Activated naive CD4-positive, alpha-beta T cell treated with anti-CD3 and anti-CD28 coated beads, Interleukin-2, amount 50 U/mL, for 72 hours (primary cell): Measurements from ENCODE around the gene KCNE3. TPM values are rescaled to one million over a fixed set of nuclear protein-coding genes. Genes with fewer than 3 reads are reported as not detected.
"Not testable (repeated sequence)": the region's sequence is repeated elsewhere in the genome, so short reads cannot be mapped to it uniquely, and the experiment has no call there.

Source experiments
- ATAC-seq, 2 donors: fragments of 150-1000 bp; cut with Tn5 transposase; 2 replicates each; pipeline ENCODE4 v1.10.0; 2021; ENCODE audit warnings: mild to moderate bottlenecking in 2 of 2, moderate library complexity in 2 of 2
- DNase-seq, 2 donors: peaks; one replicate each; pipeline ENCODE4 v3.0.0; 2021 to 2022; ENCODE audit warnings: low spot score in 2 of 2
- H3K27ac Mint-ChIP-seq, 2 donors: one replicate each; pipeline ENCODE4 v1.8.0; 2022; ENCODE audit warnings: mild to moderate bottlenecking in 2 of 2, mixed read lengths in 2 of 2
- H3K36me3 Mint-ChIP-seq, 2 donors: one replicate each; pipeline ENCODE4 v1.8.0; 2022; ENCODE audit warnings: mixed read lengths in 2 of 2
- H3K9me3 Mint-ChIP-seq, 2 donors: one replicate each; pipeline ENCODE4 v1.8.0; 2022; ENCODE audit warnings: mixed read lengths in 2 of 2
- total RNA-seq, 2 donors: library from RNA; stranded (reverse); gene quantifications; one replicate each; pipeline ENCODE4 v1.2.3, GENCODE V29; 2022

The KCNE3 gene
- total RNA-seq, 2 donors from 2014 or later = not detected

DNA sequence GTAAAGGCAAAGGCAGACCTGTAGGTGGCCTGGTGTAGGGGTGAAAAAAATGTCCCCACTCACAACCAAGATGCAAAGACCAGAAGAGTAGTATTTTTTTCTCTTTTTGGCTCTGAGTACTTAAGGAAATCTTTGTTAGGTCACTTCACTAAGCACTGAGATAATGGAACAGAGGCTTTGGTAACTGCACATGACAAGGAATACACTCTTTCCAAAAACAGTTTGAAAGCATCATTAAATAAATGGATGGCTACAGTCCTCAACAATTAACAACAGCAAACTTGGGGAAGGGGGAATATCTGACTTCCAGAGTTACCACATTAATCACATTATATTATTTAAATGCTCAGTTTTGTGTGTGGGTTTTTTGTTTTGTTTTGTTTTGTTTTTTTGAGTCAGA lies 42.2 kb downstream of the KCNE3 start:
- no peak for DNase-seq
- no peak for ATAC-seq
- Mint-ChIP-seq H3K36me3 (peaks cover 5 to 7% of the 10 kb centered on the region in 2 donors), H3K27ac (no peak overlapping the region), H3K9me3 (peaks cover 4% of the 10 kb centered on the region in 2 donors)

GRCh38 chr11:74418509-74418895 lies 48.8 kb downstream of the KCNE3 start:
- H3K9me3 Mint-ChIP-seq = no peaks in the 10 kb centered on the region
- no peak for DNase-seq
- peak overlapping the region; percentile 55 to 80 for H3K27ac Mint-ChIP-seq
- ATAC-seq = peak; percentile 70 to 76
- H3K36me3 Mint-ChIP-seq = no peaks in the 10 kb centered on the region

GRCh38 chr11:74417860-74418508 lies 49.4 kb downstream of the KCNE3 start:
- Mint-ChIP-seq H3K36me3 (no peaks in the 10 kb centered on the region), H3K9me3 (no peaks in the 10 kb centered on the region), H3K27ac (peak overlapping the region; percentile 21 to 89)
- ATAC-seq (peak; percentile 12 to 46), DNase-seq (peak in 1 of 2 donors; percentile 20)

- ATAC-seq (peak; percentile 56 to 82), DNase-seq (no peak)
- Mint-ChIP-seq H3K9me3 (no peaks in the 10 kb centered on the region), H3K27ac (peak overlapping the region; percentile 21 to 89), H3K36me3 (no peaks in the 10 kb centered on the region)
Observed at GRCh38 chr11:74417379-74417804, 50.0 kb downstream of the KCNE3 start.

- H3K36me3 Mint-ChIP-seq, DNase-seq, H3K9me3 Mint-ChIP-seq, ATAC-seq: not testable (repeated sequence)
- H3K27ac Mint-ChIP-seq = peak overlapping the region; percentile 21 to 81
Observed at GRCh38 chr11:74416974-74417373, 50.4 kb downstream of the KCNE3 start.

GRCh38 chr11:74412733-74413359 lies 54.5 kb downstream of the KCNE3 start:
- Mint-ChIP-seq H3K36me3 (no peaks in the 10 kb centered on the region), H3K9me3 (no peaks in the 10 kb centered on the region), H3K27ac (no peak overlapping the region)
- DNase-seq (no peak), ATAC-seq (peak; percentile 34 to 39)

DNA sequence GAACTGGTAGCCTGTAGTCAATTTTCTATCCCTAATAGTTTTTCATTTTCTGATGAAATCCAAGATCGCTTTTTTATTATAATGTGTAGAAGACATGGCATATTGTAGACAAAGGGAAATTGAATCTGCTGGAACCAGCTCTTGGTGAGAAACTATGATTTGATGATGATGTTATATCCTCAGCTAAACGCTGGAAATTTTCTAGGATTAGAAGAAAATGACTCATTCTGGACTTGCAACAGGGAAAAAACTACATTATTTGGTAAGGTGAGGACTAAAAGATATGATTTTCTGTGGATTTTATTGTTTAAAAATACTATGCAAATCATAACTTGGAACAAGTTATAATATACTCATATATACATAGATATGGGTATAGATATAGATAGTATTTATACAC lies 55.0 kb downstream of the KCNE3 start:
- H3K9me3 Mint-ChIP-seq = no peaks in the 10 kb centered on the region
- no peaks in the 10 kb centered on the region for H3K36me3 Mint-ChIP-seq
- DNase-seq (no peak), ATAC-seq (no peak)
- H3K27ac Mint-ChIP-seq = no peak overlapping the region

DNA sequence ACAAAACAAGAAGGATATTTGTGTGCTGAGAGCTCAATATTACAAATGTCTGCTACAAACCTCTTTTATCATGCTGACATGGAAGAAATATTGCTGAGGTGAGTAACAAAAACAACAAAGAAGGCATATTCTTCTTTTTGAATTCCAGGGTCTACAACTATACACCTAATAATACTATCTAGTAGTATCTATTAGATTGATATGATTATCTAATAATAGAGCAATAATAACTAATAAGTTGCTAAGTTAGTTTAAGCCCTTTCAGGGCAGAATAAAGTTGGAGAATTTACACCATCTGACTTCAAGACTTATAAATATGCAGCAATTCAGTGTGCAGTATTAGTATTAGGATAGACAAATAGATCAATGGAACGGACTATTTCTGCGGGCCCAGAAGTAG lies 57.7 kb downstream of the KCNE3 start:
- no peaks in the 10 kb centered on the region for H3K9me3 Mint-ChIP-seq
- H3K27ac Mint-ChIP-seq = no peak overlapping the region
- no peak for ATAC-seq
- no peaks in the 10 kb centered on the region for H3K36me3 Mint-ChIP-seq
- no peak for DNase-seq

Other genes starting within 250 kb of the KCNE3 start
- gene P4HA3, start 155.9 kb downstream of the KCNE3 start, total RNA-seq = not detected
- 10 to 100 TPM; 10.8 to 20.8 TPM for gene PGM2L1, start 69.1 kb downstream of the KCNE3 start, total RNA-seq
- gene LIPT2, start 26.2 kb upstream of the KCNE3 start, total RNA-seq = 1 to 10 TPM; 2.6 to 4.7 TPM
- 10 to 100 TPM; 65.9 to 79.3 TPM for gene POLD3, start 125.0 kb upstream of the KCNE3 start, total RNA-seq